Measurements from ENCODE around the gene MAP3K5.

DNA sequence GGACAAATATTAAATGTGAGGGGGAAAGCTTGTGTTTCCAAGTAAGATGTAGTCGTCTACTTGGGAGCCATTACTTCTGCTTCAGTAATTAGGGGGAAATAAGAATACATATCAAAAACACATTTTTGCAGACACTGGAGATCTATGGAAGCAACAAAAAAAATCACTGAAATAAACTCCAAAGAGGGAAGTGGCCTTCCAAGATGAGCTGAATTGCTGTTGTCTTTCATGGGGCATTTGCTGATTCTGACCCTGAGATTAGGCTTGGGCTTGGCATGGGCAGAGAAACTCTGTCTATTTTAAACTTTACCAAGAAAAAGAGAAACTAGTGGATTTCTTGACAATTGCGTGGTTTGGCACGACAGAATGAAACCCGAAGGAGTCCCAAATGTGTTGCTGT lies 120.1 kb downstream of the MAP3K5 start:
- TF ChIP-seq, protein P1, sequence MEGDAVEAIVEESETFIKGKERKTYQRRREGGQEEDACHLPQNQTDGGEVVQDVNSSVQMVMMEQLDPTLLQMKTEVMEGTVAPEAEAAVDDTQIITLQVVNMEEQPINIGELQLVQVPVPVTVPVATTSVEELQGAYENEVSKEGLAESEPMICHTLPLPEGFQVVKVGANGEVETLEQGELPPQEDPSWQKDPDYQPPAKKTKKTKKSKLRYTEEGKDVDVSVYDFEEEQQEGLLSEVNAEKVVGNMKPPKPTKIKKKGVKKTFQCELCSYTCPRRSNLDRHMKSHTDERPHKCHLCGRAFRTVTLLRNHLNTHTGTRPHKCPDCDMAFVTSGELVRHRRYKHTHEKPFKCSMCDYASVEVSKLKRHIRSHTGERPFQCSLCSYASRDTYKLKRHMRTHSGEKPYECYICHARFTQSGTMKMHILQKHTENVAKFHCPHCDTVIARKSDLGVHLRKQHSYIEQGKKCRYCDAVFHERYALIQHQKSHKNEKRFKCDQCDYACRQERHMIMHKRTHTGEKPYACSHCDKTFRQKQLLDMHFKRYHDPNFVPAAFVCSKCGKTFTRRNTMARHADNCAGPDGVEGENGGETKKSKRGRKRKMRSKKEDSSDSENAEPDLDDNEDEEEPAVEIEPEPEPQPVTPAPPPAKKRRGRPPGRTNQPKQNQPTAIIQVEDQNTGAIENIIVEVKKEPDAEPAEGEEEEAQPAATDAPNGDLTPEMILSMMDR (IDR thresholded peaks at IDR 0.05; ENCODE audit: insufficient read depth, low read depth, low read length) = no peak
- TF ChIP-seq EZH2 (IDR thresholded peaks at IDR 0.05; ENCODE audit: insufficient read depth, low read length) = no peak
